OCI-LY7 (cell line): ENCODE results near the gene MYCL.

Source experiments
- CTCF ChIP-seq: fragments of 200-600 bp; sonication (generic); conservative IDR thresholded peaks from 2 replicates; pipeline ENCODE4 v1.5.1; 2014; ENCODE audit warnings: mild to moderate bottlenecking, antibody characterized with exemption, low read length, moderate library complexity, mixed read lengths
- EZH2phosphoT487 ChIP-seq: fragments of 200-600 bp; sonication (generic); IDR thresholded peaks from 2 replicates; pipeline ENCODE4 v1.6.1; 2018; ENCODE audit warnings: low read depth, borderline replicate concordance, mild to moderate bottlenecking, mixed run types, antibody characterized with exemption, low read length, moderate library complexity, mixed read lengths

GRCh38 chr1:39895731-39896480 lies 5.8 kb downstream of the MYCL start:
- TF ChIP-seq CTCF, result no peak
- no peak for TF ChIP-seq EZH2phosphoT487
